Karpas-422 (cell line): ENCODE data around the gene CA12. TPM values are rescaled to one million over a fixed set of nuclear protein-coding genes. Genes with fewer than 3 reads are reported as not detected.
A peak's percentile ranks its signal among the peaks of the same experiment; 100 is the strongest.

Experiments used
- DNase-seq: peaks from one replicate; pipeline ENCODE4 v3.0.0-alpha.2; 2015
- H2AFZ ChIP-seq: fragments of 200-600 bp; sonication (generic); 2 replicates; pipeline ENCODE4 v1.6.1; 2014; ENCODE audit warnings: antibody characterized with exemption, low read length, mixed read lengths
- H3K27ac ChIP-seq: fragments of 200-600 bp; sonication (generic); 2 replicates; pipeline ENCODE4 v1.5.1; 2014; ENCODE audit warnings: mild to moderate bottlenecking, low read length, moderate library complexity
- H3K27me3 ChIP-seq: fragments of 200-600 bp; sonication (generic); 2 replicates; pipeline ENCODE4 v1.6.1; 2014; ENCODE audit warnings: low read length, mixed read lengths
- H3K36me3 ChIP-seq: fragments of 200-600 bp; sonication (generic); 2 replicates; pipeline ENCODE4 v1.6.1; 2014; ENCODE audit warnings: low read length, mixed read lengths; ENCODE audit not compliant: insufficient read depth
- H3K4me1 ChIP-seq: fragments of 200-600 bp; sonication (generic); 2 replicates; pipeline ENCODE4 v1.6.1; 2014; ENCODE audit warnings: mild to moderate bottlenecking, low read length, mixed read lengths
- H3K4me2 ChIP-seq: fragments of 200-600 bp; sonication (generic); 2 replicates; pipeline ENCODE4 v1.6.1; 2014; ENCODE audit warnings: low read length, low read depth, mild to moderate bottlenecking; ENCODE audit not compliant: poor library complexity, severe bottlenecking
- H3K4me3 ChIP-seq: fragments of 200-600 bp; sonication (generic); 2 replicates; pipeline ENCODE4 v1.5.1; 2014; ENCODE audit warnings: mild to moderate bottlenecking, antibody characterized with exemption, low read length, mixed read lengths
- H3K79me2 ChIP-seq: fragments of 200-600 bp; sonication (generic); 2 replicates; pipeline ENCODE4 v1.6.1; 2014; ENCODE audit warnings: mild to moderate bottlenecking, low read length, mixed read lengths
- H3K9ac ChIP-seq: fragments of 200-600 bp; sonication (generic); 2 replicates; pipeline ENCODE4 v1.6.0; 2014; ENCODE audit warnings: low read length
- H3K9me2 ChIP-seq: fragments of 200-600 bp; sonication (generic), shearing (Covaris generic); replicated peaks from 2 replicates; pipeline ENCODE4 v1.6.0; 2014; ENCODE audit warnings: mild to moderate bottlenecking, low read length, moderate library complexity; ENCODE audit not compliant: insufficient read depth
- H3K9me3 ChIP-seq: fragments of 300-700, 200-600 bp; sonication (generic); 2 replicates; pipeline ENCODE4 v1.6.1; 2014; ENCODE audit warnings: low read length, mixed read lengths
- H4K20me1 ChIP-seq: fragments of 200-600 bp; sonication (generic); 2 replicates; pipeline ENCODE4 v1.6.1; 2014; ENCODE audit warnings: mild to moderate bottlenecking, antibody characterized with exemption, low read length, low read depth; ENCODE audit not compliant: insufficient read depth
- total RNA-seq: library from RNA; depleted of rRNA; stranded (reverse); fragments of >200 nt; shearing (Covaris generic); gene quantifications from 2 replicates; pipeline ENCODE4 v1.2.3, GENCODE V29; 2014; ENCODE audit warnings: low replicate concordance

Gene CA12
- total RNA-seq, 1 experiment from 2014 or later, result not detected

GRCh38 chr15:63398456-63398855, 16.8 kb upstream of the CA12 start:
- Histone ChIP-seq H3K36me3 (no peaks in the 10 kb centered on the region), H3K27me3 (no peaks in the 10 kb centered on the region)
- DNase-seq, result no peak

GRCh38 chr15:63396152-63396928, 14.7 kb upstream of the CA12 start:
- Histone ChIP-seq H3K9me3 (no peaks in the 10 kb centered on the region), H3K27me3 (no peaks in the 10 kb centered on the region), H3K36me3 (no peaks in the 10 kb centered on the region), H3K9me2 (no peaks in the 10 kb centered on the region), H3K9ac (no peak overlapping the region), H2AFZ (no peak overlapping the region), H3K4me3 (no peak overlapping the region), H3K4me1 (no peaks in the 10 kb centered on the region), H3K27ac (no peak overlapping the region), H4K20me1 (no peaks in the 10 kb centered on the region), H3K79me2 (no peaks in the 10 kb centered on the region), H3K4me2 (no peak overlapping the region)
- no peak for DNase-seq

More at GRCh38 chr15:63398456-63398855, 16.8 kb upstream of the CA12 start:
- H2AFZ ChIP-seq, result no peak overlapping the region
- H3K27ac ChIP-seq, result no peak overlapping the region
- no peaks in the 10 kb centered on the region for H3K4me1 ChIP-seq
- H3K9me2 ChIP-seq, result no peaks in the 10 kb centered on the region
- no peaks in the 10 kb centered on the region for H4K20me1 ChIP-seq
- no peak overlapping the region for H3K4me2 ChIP-seq
- H3K9me3 ChIP-seq, result no peaks in the 10 kb centered on the region
- H3K4me3 ChIP-seq, result no peak overlapping the region
- no peak overlapping the region for H3K9ac ChIP-seq
- H3K79me2 ChIP-seq, result no peaks in the 10 kb centered on the region

- H3K9me3 ChIP-seq, result no peaks in the 10 kb centered on the region
- H3K4me2 ChIP-seq, result no peak overlapping the region
- no peak overlapping the region for H3K27ac ChIP-seq
- H2AFZ ChIP-seq, result no peak overlapping the region
- H3K36me3 ChIP-seq, result no peaks in the 10 kb centered on the region
- no peaks in the 10 kb centered on the region for H3K9me2 ChIP-seq
- H3K4me3 ChIP-seq, result no peak overlapping the region
- H3K79me2 ChIP-seq, result no peaks in the 10 kb centered on the region
- H4K20me1 ChIP-seq, result no peaks in the 10 kb centered on the region
- no peak for DNase-seq
- H3K9ac ChIP-seq, result no peak overlapping the region
- H3K27me3 ChIP-seq, result no peaks in the 10 kb centered on the region
- no peaks in the 10 kb centered on the region for H3K4me1 ChIP-seq
Observed at GRCh38 chr15:63395730-63396151, 14.1 kb upstream of the CA12 start.

GRCh38 chr15:63392361-63393009, 10.8 kb upstream of the CA12 start:
- no peaks in the 10 kb centered on the region for H3K9me2 ChIP-seq
- no peaks in the 10 kb centered on the region for H4K20me1 ChIP-seq
- H3K4me2 ChIP-seq, result no peak overlapping the region
- H3K9ac ChIP-seq, result no peak overlapping the region
- H3K9me3 ChIP-seq, result no peaks in the 10 kb centered on the region
- H3K4me3 ChIP-seq, result no peak overlapping the region
- no peaks in the 10 kb centered on the region for H3K79me2 ChIP-seq
- no peak for DNase-seq
- H3K27ac ChIP-seq, result no peak overlapping the region
- H3K4me1 ChIP-seq, result no peaks in the 10 kb centered on the region
- H3K36me3 ChIP-seq, result no peaks in the 10 kb centered on the region
- H3K27me3 ChIP-seq, result no peaks in the 10 kb centered on the region
- no peak overlapping the region for H2AFZ ChIP-seq

- H3K9ac ChIP-seq, result no peak overlapping the region
- H3K27me3 ChIP-seq, result no peaks in the 10 kb centered on the region
- no peak overlapping the region for H3K27ac ChIP-seq
- no peaks in the 10 kb centered on the region for H3K36me3 ChIP-seq
- H3K79me2 ChIP-seq, result no peaks in the 10 kb centered on the region
- H4K20me1 ChIP-seq, result no peaks in the 10 kb centered on the region
- H2AFZ ChIP-seq, result no peak overlapping the region
- no peak for DNase-seq
- no peaks in the 10 kb centered on the region for H3K9me2 ChIP-seq
- no peak overlapping the region for H3K4me2 ChIP-seq
- no peaks in the 10 kb centered on the region for H3K4me1 ChIP-seq
- no peaks in the 10 kb centered on the region for H3K9me3 ChIP-seq
- no peak overlapping the region for H3K4me3 ChIP-seq
Observed at GRCh38 chr15:63391669-63392360, 10.2 kb upstream of the CA12 start.

GRCh38 chr15:63390689-63391088, 9.0 kb upstream of the CA12 start:
- H2AFZ ChIP-seq, result no peak overlapping the region
- H3K27ac ChIP-seq, result no peak overlapping the region
- H3K36me3 ChIP-seq, result no peaks in the 10 kb centered on the region
- no peak overlapping the region for H3K4me2 ChIP-seq
- H3K4me1 ChIP-seq, result no peaks in the 10 kb centered on the region
- no peak for DNase-seq
- no peaks in the 10 kb centered on the region for H4K20me1 ChIP-seq
- no peaks in the 10 kb centered on the region for H3K9me3 ChIP-seq
- no peaks in the 10 kb centered on the region for H3K79me2 ChIP-seq
- no peaks in the 10 kb centered on the region for H3K9me2 ChIP-seq
- H3K27me3 ChIP-seq, result no peaks in the 10 kb centered on the region
- H3K9ac ChIP-seq, result no peak overlapping the region
- H3K4me3 ChIP-seq, result no peak overlapping the region

GRCh38 chr15:63389902-63390670, 8.4 kb upstream of the CA12 start:
- H3K9me2 ChIP-seq, result no peaks in the 10 kb centered on the region
- no peak overlapping the region for H3K9ac ChIP-seq
- H3K27me3 ChIP-seq, result no peaks in the 10 kb centered on the region
- no peak overlapping the region for H3K27ac ChIP-seq
- no peaks in the 10 kb centered on the region for H3K4me1 ChIP-seq
- H3K9me3 ChIP-seq, result no peaks in the 10 kb centered on the region
- H3K4me3 ChIP-seq, result no peak overlapping the region
- no peak overlapping the region for H2AFZ ChIP-seq
- no peaks in the 10 kb centered on the region for H3K36me3 ChIP-seq
- H4K20me1 ChIP-seq, result no peaks in the 10 kb centered on the region
- H3K79me2 ChIP-seq, result no peaks in the 10 kb centered on the region
- peak; percentile 57 for DNase-seq
- H3K4me2 ChIP-seq, result no peak overlapping the region

- no peaks in the 10 kb centered on the region for H3K79me2 ChIP-seq
- no peak overlapping the region for H3K9ac ChIP-seq
- H2AFZ ChIP-seq, result no peak overlapping the region
Observed at GRCh38 chr15:63388511-63388910, 6.9 kb upstream of the CA12 start.

More at GRCh38 chr15:63388511-63388910, 6.9 kb upstream of the CA12 start:
- Histone ChIP-seq H3K27me3 (no peaks in the 10 kb centered on the region), H3K27ac (no peak overlapping the region), H3K9me2 (no peaks in the 10 kb centered on the region), H4K20me1 (no peaks in the 10 kb centered on the region), H3K36me3 (no peaks in the 10 kb centered on the region), H3K4me3 (no peak overlapping the region), H3K4me2 (no peak overlapping the region), H3K4me1 (no peaks in the 10 kb centered on the region), H3K9me3 (no peaks in the 10 kb centered on the region)
- no peak for DNase-seq
